HFFc6 (cell line): ENCODE data around the gene RNF19B. TPM values are rescaled to one million over a fixed set of nuclear protein-coding genes. Genes with fewer than 3 reads are reported as not detected.

Experiments
- DNase-seq: peaks from one replicate; pipeline ENCODE4 v3.0.0-alpha.2; 2018
- H3K27ac Mint-ChIP-seq: 2 replicates; pipeline ENCODE4 v1.8.0; 2020; ENCODE audit warnings: mild to moderate bottlenecking, mixed read lengths
- H3K27me3 Mint-ChIP-seq: 2 replicates; pipeline ENCODE4 v1.8.0; 2021; ENCODE audit warnings: mild to moderate bottlenecking, moderate library complexity, mixed read lengths; ENCODE audit not compliant: insufficient read depth
- H3K36me3 Mint-ChIP-seq: 2 replicates; pipeline ENCODE4 v1.8.0; 2021; ENCODE audit warnings: low read depth, mixed read lengths
- H3K4me1 Mint-ChIP-seq: 2 replicates; pipeline ENCODE4 v1.8.0; 2020; ENCODE audit warnings: low read depth, mixed read lengths
- H3K4me3 Mint-ChIP-seq: 2 replicates; pipeline ENCODE4 v1.8.0; 2020; ENCODE audit warnings: mild to moderate bottlenecking, moderate library complexity, mixed read lengths
- H3K9me3 Mint-ChIP-seq: 2 replicates; pipeline ENCODE4 v1.8.0; 2020; ENCODE audit warnings: mild to moderate bottlenecking, mixed read lengths
- total RNA-seq, 6 experiments: library from RNA; stranded (reverse); fragmentation: NEBNext Ultra II Directional; extraction: Animal tissue kit (Norgen Biotek cat#: 25700); gene quantifications; 2 replicates in 1 of 6; 3 replicates in 5 of 6; pipeline ENCODE4 v1.2.3, GENCODE V29; 2021
- TF ChIP-seq, protein P1 (sequence below): fragments of 200-600 bp; sonication (generic); IDR thresholded peaks from 2 replicates; pipeline ENCODE4 v1.5.0; 2021; ENCODE audit warnings: antibody characterized with exemption, mild to moderate bottlenecking

Gene RNF19B
- total RNA-seq, 6 experiments from 2014 or later: 9.4 to 10.6 (median 9.9) TPM

DNA sequence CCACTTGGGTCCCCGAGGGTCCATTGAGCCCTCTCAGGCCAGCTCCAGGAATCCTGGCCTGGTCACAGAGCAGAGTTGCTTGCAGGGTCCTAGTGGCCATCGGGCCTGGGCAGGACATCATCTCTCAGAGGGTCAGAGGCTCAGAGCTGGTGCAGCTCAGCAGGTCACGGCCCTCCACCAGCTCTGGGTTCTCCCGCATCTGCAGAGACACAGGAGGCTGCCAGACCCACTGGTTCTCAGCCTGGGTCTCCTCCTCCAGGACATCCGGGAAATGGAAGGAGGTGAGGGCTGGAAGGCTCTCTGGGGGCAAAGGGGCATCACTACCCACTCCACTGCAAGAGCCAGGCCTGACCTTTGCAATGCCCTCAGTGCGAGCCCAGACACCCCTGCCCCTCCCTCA lies 69.9 kb downstream of the RNF19B start:
- peaks cover 4% of the 10 kb centered on the region; the same call in 1 of the 2 replicates for H3K36me3 Mint-ChIP-seq
- H3K4me3 Mint-ChIP-seq: no peak overlapping the region
- TF ChIP-seq, protein P1, sequence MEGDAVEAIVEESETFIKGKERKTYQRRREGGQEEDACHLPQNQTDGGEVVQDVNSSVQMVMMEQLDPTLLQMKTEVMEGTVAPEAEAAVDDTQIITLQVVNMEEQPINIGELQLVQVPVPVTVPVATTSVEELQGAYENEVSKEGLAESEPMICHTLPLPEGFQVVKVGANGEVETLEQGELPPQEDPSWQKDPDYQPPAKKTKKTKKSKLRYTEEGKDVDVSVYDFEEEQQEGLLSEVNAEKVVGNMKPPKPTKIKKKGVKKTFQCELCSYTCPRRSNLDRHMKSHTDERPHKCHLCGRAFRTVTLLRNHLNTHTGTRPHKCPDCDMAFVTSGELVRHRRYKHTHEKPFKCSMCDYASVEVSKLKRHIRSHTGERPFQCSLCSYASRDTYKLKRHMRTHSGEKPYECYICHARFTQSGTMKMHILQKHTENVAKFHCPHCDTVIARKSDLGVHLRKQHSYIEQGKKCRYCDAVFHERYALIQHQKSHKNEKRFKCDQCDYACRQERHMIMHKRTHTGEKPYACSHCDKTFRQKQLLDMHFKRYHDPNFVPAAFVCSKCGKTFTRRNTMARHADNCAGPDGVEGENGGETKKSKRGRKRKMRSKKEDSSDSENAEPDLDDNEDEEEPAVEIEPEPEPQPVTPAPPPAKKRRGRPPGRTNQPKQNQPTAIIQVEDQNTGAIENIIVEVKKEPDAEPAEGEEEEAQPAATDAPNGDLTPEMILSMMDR: no peak
- peaks cover 4% of the 10 kb centered on the region; the same call in 1 of the 2 replicates for H3K9me3 Mint-ChIP-seq
- H3K27me3 Mint-ChIP-seq: peaks cover 7% of the 10 kb centered on the region
- H3K27ac Mint-ChIP-seq: no peak overlapping the region
- peaks cover 20% of the 10 kb centered on the region for H3K4me1 Mint-ChIP-seq
- DNase-seq: no peak

GRCh38 chr1:32894019-32894600 lies 70.5 kb downstream of the RNF19B start:
- peaks cover 4% of the 10 kb centered on the region; the same call in 1 of the 2 replicates for H3K9me3 Mint-ChIP-seq
- H3K36me3 Mint-ChIP-seq: peaks cover 4% of the 10 kb centered on the region; the same call in 1 of the 2 replicates
- TF ChIP-seq, protein P1: no peak
- peaks cover 12% of the 10 kb centered on the region for H3K27me3 Mint-ChIP-seq
- no peak overlapping the region for H3K27ac Mint-ChIP-seq
- no peak overlapping the region for H3K4me3 Mint-ChIP-seq
- H3K4me1 Mint-ChIP-seq: peaks cover 20% of the 10 kb centered on the region
- DNase-seq: no peak

DNA sequence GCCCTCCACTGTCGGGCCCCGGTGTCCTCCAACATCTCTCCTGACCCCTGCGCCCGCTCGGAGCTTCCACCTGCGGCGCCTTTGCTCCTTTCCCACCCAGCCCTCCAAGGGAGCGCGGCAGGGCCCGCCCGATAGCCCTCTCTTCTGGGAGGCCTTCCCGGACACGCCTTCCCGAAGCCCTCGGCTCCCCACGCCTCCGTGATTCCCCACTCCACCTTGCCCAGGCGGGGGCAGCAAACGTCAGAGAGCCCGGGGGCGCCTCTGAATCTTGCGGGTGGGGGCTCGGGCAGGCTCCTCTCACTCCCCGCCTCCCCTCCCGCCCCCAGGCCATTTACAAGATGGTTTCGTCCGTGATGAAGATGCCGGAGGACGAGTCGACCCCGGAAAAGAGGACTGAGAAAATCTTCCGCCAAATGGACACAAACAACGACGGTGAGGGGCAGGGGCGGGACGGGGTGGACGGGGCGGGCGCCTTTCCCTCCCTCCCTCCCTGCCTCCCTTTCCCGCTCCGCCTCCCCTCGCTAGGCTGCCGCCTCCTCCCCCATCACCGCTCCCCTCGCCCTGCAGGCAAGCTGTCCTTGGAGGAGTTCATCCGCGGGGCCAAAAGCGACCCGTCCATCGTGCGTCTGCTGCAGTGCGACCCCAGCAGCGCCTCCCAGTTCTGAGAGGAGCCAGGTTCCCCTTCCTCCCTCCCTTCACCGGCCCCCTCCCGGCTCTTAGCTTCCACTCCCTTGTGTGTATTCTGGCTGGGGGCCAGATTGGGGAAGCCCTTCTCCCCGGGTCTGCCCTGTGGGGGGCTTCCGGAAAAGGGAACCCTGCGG lies 71.2 kb downstream of the RNF19B start:
- peaks cover 13% of the 10 kb centered on the region for H3K27me3 Mint-ChIP-seq
- TF ChIP-seq, protein P1: peak; percentile 68
- peaks cover 20% of the 10 kb centered on the region for H3K4me1 Mint-ChIP-seq
- peak overlapping the region; percentile 57; the same call in 1 of the 2 replicates for H3K4me3 Mint-ChIP-seq
- no peak overlapping the region for H3K27ac Mint-ChIP-seq
- H3K9me3 Mint-ChIP-seq: peaks cover 4% of the 10 kb centered on the region; the same call in 1 of the 2 replicates
- peaks cover 4% of the 10 kb centered on the region; the same call in 1 of the 2 replicates for H3K36me3 Mint-ChIP-seq
- no peak for DNase-seq

DNA sequence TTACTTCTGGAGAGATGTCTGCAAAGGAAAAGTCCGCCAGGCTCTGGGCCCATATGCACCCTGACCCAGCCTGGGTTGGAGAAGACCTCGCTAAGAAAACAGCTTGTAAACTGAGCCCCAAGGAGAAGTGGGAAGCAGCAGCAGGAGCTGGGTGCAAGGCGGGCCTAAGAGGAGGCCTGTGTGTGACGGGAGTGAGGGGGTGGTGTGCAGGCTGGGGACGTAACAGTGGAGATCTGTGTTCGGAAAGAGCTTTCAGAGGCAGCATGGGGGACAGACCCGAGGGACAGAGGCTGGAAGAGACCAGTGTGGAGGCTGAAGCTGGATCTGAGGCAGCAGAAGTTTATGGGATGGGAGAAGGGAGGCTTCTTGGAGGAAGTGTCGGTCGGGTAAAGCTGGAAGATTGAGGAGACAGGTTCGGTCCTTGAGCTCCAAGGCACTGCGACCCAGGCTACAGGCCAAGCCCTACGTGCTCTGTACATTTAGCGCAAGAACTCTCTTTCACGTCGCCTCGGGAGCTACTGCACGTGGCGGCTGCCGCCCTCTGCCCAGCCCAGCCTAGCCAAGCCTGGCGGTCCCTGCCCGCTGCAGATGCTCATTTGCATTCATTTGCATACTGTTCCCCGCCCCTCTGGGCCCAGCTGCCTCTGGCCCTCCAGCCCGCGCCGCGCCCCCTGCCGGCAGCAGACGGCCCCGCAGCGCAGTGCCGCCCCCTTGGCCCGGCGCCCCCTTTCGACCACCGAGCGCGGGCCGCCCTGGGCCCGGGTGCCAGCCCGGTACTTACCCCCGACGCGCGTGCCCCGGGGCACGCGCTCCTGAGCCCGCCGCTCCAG lies 72.0 kb downstream of the RNF19B start:
- H3K27me3 Mint-ChIP-seq: peaks cover 13% of the 10 kb centered on the region

More for the DNA sequence above, 72.0 kb downstream of the RNF19B start:
- TF ChIP-seq, protein P1: peak; percentile 85
- no peak overlapping the region for H3K27ac Mint-ChIP-seq
- DNase-seq: no peak
- H3K9me3 Mint-ChIP-seq: peaks cover 4% of the 10 kb centered on the region; the same call in 1 of the 2 replicates
- H3K4me1 Mint-ChIP-seq: peaks cover 18% of the 10 kb centered on the region
- H3K4me3 Mint-ChIP-seq: peak overlapping the region; percentile 57; the same call in 1 of the 2 replicates
- peaks cover 4% of the 10 kb centered on the region; the same call in 1 of the 2 replicates for H3K36me3 Mint-ChIP-seq
